SK-N-SH (cell line): ENCODE data around the gene ARHGAP6. TPM values are rescaled to one million over a fixed set of nuclear protein-coding genes. Genes with fewer than 3 reads are reported as not detected.

Source experiments
- CTCF ChIA-PET: fragments of 300-600, 350-600 bp; formaldehyde crosslinking; extraction: SDS; loops from one replicate; lab custom pipeline; 2021; lab: Yijun Ruan, JAX
- POLR2A ChIA-PET: fragments of 350-600 bp; sonication (Branson Sonifier 250); formaldehyde crosslinking; extraction: SDS; loops from one replicate; lab custom pipeline; 2020; ENCODE audit warnings: antibody characterized with exemption, inconsistent platforms; lab: Yijun Ruan, JAX
- DNase-seq: peaks from one replicate; pipeline ENCODE4 v3.0.0; 2012
- H2AFZ ChIP-seq: fragments of 200-600 bp; sonication (generic); 2 replicates; pipeline ENCODE4 v1.8.1; 2016; ENCODE audit warnings: antibody characterized with exemption, mild to moderate bottlenecking, low read depth
- H3F3A ChIP-seq: fragments of 200-600 bp; sonication (generic); replicated peaks from 2 replicates; pipeline ENCODE3; 2016; ENCODE audit warnings: antibody characterized with exemption, mild to moderate bottlenecking; ENCODE audit not compliant: insufficient read depth
- H3K27ac ChIP-seq, 2 experiments: fragments of 200-500 bp in 1 of 2; fragments of 200-600 bp in 1 of 2; sonication (Bioruptor generic) in 1 of 2; sonication (generic), shearing (Covaris generic) in 1 of 2; 2 replicates each; pipeline versions ENCODE4 v1.5.1 to v1.6.1; 2014 to 2016; ENCODE audit warnings: low read depth in 2 of 2, inconsistent platforms in 1 of 2, low read length in 1 of 2, mild to moderate bottlenecking in 1 of 2, mixed read lengths in 1 of 2
- H3K27me3 ChIP-seq: fragments of 200-600 bp; sonication (generic), shearing (Covaris generic); 2 replicates; pipeline ENCODE4 v1.6.1; 2016; ENCODE audit warnings: mixed run types; ENCODE audit not compliant: insufficient read depth
- H3K36me3 ChIP-seq, 2 experiments: fragments of 200-500 bp in 1 of 2; fragments of 200-600 bp in 1 of 2; sonication (Bioruptor generic) in 1 of 2; sonication (generic) in 1 of 2; replicated peaks in 1 of 2; 2 replicates each; pipeline versions ENCODE3 to v1.5.1; 2014 to 2016; ENCODE audit warnings: low read length in 1 of 2, mild to moderate bottlenecking in 1 of 2; ENCODE audit not compliant: insufficient read depth in 2 of 2, control insufficient read depth in 1 of 2
- H3K4me1 ChIP-seq, 2 experiments: fragments of 200-500 bp in 1 of 2; fragments of 200-600 bp in 1 of 2; sonication (Bioruptor generic) in 1 of 2; sonication (generic), shearing (Covaris generic) in 1 of 2; 2 replicates each; pipeline versions ENCODE4 v1.5.1 to v1.6.1; 2014 to 2016; ENCODE audit warnings: low read depth in 1 of 2, low read length in 1 of 2, mixed run types in 1 of 2; ENCODE audit not compliant: insufficient read depth in 2 of 2, control insufficient read depth in 1 of 2
- H3K4me2 ChIP-seq: fragments of 200-600 bp; sonication (generic), shearing (Covaris generic); 2 replicates; pipeline ENCODE4 v1.6.1; 2017; ENCODE audit warnings: mixed run types
- H3K4me3 ChIP-seq, 2 experiments: fragments of 200-500 bp in 1 of 2; fragments of 200-600 bp in 1 of 2; sonication (Bioruptor generic) in 1 of 2; sonication (generic), shearing (Covaris generic) in 1 of 2; 2 replicates each; pipeline versions ENCODE4 v1.5.1 to v1.8.1; 2014 to 2016; ENCODE audit warnings: low read depth in 2 of 2, inconsistent platforms in 1 of 2, low read length in 1 of 2, mild to moderate bottlenecking in 1 of 2, mixed read lengths in 1 of 2, moderate library complexity in 1 of 2
- H3K79me2 ChIP-seq: fragments of 200-600 bp; sonication (generic); 2 replicates; pipeline ENCODE4 v1.8.1; 2017; ENCODE audit warnings: mild to moderate bottlenecking; ENCODE audit not compliant: insufficient read depth
- H3K9ac ChIP-seq: fragments of 200-600 bp; sonication (generic); 2 replicates; pipeline ENCODE4 v1.6.1; 2017; ENCODE audit warnings: mixed run types
- H3K9me2 ChIP-seq: fragments of 200-600 bp; sonication (generic); 2 replicates; pipeline ENCODE4 v1.6.1; 2017; ENCODE audit warnings: mixed run types
- H3K9me3 ChIP-seq: fragments of 200-600 bp; sonication (generic); 2 replicates; pipeline ENCODE4 v1.6.1; 2017; ENCODE audit warnings: mixed run types, mild to moderate bottlenecking, moderate library complexity
- H4K20me1 ChIP-seq: fragments of 200-600 bp; sonication (generic); 2 replicates; pipeline ENCODE4 v1.6.1; 2017; ENCODE audit warnings: mild to moderate bottlenecking, mixed run types; ENCODE audit not compliant: insufficient read depth
- CHD2 ChIP-seq: fragments of 150-350 bp; IDR thresholded peaks from 2 replicates; pipeline ENCODE4 v1.6.1; 2018; ENCODE audit warnings: low read length; ENCODE audit not compliant: partially characterized antibody
- EP300 ChIP-seq, 2 experiments: IDR thresholded peaks; 2 replicates each; pipeline versions ENCODE4 v1.4.0 to v1.6.1; 2012; ENCODE audit warnings: borderline replicate concordance in 1 of 2, low read depth in 1 of 2, low read length in 1 of 2
- EZH2phosphoT487 ChIP-seq: fragments of 200-600 bp; sonication (generic); IDR thresholded peaks from 2 replicates; pipeline ENCODE4 v1.6.1; 2017; ENCODE audit warnings: low read depth, mixed run types, mild to moderate bottlenecking, antibody characterized with exemption, moderate library complexity, borderline replicate concordance
- FOXJ3 ChIP-seq: sonication (generic); formaldehyde crosslinking; IDR thresholded peaks from 2 replicates; pipeline ENCODE4 v1.5.1; 2020; ENCODE audit warnings: mild to moderate bottlenecking, missing genetic modification reagents
- GATA2 ChIP-seq: sonication (generic); formaldehyde crosslinking; IDR thresholded peaks from 2 replicates; pipeline ENCODE4 v1.5.0; 2020; ENCODE audit warnings: mild to moderate bottlenecking, missing genetic modification reagents
- MEF2A ChIP-seq: IDR thresholded peaks from 2 replicates; pipeline ENCODE4 v1.4.0; 2012; ENCODE audit warnings: low read depth, borderline replicate concordance
- NRF1 ChIP-seq: IDR thresholded peaks from 2 replicates; pipeline ENCODE4 v1.6.1; 2012; ENCODE audit warnings: low read depth, mild to moderate bottlenecking, low read length
- RCOR1 ChIP-seq: fragments of 150-350 bp; IDR thresholded peaks from 2 replicates; pipeline ENCODE4 v1.6.1; 2017; ENCODE audit warnings: antibody characterized with exemption, low read length
- SIN3A ChIP-seq: IDR thresholded peaks from 2 replicates; pipeline ENCODE4 v1.6.1; 2012; ENCODE audit warnings: low read depth, mild to moderate bottlenecking, low read length, moderate library complexity, borderline replicate concordance
- TEAD4 ChIP-seq: IDR thresholded peaks from 2 replicates; pipeline ENCODE4 v1.4.0; 2012; ENCODE audit warnings: mild to moderate bottlenecking, borderline replicate concordance; ENCODE audit not compliant: insufficient read depth
- WGBS: methylation state at CpG from one replicate; pipeline ENCODE4 v1.1.6; 2017; ENCODE audit warnings: low lambda C conversion rate; 5-methylcytosine and 5-hydroxymethylcytosine counted together
- polyA plus RNA-seq, 3 experiments: library from polyadenylated mRNA; depleted of rRNA; stranded (reverse); fragments of >200 nt; gene quantifications; 2 replicates each; pipeline ENCODE4 v1.2.3, GENCODE V29; 2012
- TF ChIP-seq, protein P1 (sequence below): fragments of 200-600 bp; sonication (generic); IDR thresholded peaks from 2 replicates; pipeline ENCODE4 v1.6.1; 2017; ENCODE audit warnings: antibody characterized with exemption, mild to moderate bottlenecking, moderate library complexity
- TF ChIP-seq, protein P2 (sequence below): fragments of 150-350 bp; IDR thresholded peaks from 2 replicates; pipeline ENCODE4 v1.6.1; 2016; ENCODE audit warnings: mild to moderate bottlenecking, low read depth, low read length
- TF ChIP-seq, protein P3 (sequence below): IDR thresholded peaks from 2 replicates; pipeline ENCODE4; 2012
- TF ChIP-seq, protein P4 (sequence below): IDR thresholded peaks from 2 replicates; pipeline ENCODE4 v1.4.0; 2012; ENCODE audit warnings: low read depth

Gene ARHGAP6
- polyA plus RNA-seq, 1 of the 3 experiments (the other 2 are of a cell fraction) = 0.16 TPM

DNA sequence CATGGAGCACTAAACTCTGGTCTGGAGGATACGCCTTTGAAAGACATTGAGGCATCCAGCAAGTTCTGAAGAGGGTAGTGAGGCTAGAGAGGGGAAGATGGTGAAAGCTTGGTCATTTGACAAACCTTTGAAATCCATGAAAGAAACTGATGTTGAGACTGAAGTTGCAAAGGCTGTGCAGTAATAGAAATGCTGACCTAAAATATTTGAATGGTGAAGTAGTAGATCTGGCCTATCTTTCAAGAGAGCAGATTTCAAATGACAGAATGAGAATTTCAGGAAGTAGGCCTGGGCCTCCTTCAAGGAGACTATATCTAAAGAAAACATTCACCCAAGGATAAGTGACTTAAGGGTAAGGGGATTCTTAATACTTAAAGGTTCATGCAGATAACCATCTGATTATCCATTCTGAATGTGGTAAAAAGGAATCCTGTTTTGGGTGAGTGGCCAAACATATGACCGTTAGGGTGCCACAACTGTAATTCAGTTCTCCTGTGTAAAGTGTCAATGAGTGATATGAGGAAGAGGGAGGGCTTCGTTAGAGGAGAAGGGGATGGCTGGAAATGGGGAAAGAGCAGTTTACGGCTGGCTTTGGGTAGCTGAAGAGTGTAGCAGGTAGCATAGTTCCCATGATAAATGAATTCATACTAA, 310.3 kb downstream of the ARHGAP6 start:
- Histone ChIP-seq H3K9ac (no peak overlapping the region), H3F3A (no peaks in the 10 kb centered on the region), H3K27me3 (no peaks in the 10 kb centered on the region; the same call in 1 of the 2 replicates), H3K36me3 (no peaks in the 10 kb centered on the region), H3K4me3 (no peak overlapping the region), H3K9me3 (no peaks in the 10 kb centered on the region), H3K9me2 (no peaks in the 10 kb centered on the region), H4K20me1 (no peaks in the 10 kb centered on the region), H3K27ac (no peak overlapping the region), H3K4me1 (no peaks in the 10 kb centered on the region), H3K79me2 (no peaks in the 10 kb centered on the region), H2AFZ (no peak overlapping the region), H3K4me2 (no peak overlapping the region)
- no peak for TF ChIP-seq EZH2phosphoT487
- no peak for TF ChIP-seq TEAD4
- TF ChIP-seq MEF2A = no peak
- TF ChIP-seq SIN3A = no peak
- no peak for TF ChIP-seq GATA2 (CRISPR knock-in tag)
- TF ChIP-seq, protein P1, sequence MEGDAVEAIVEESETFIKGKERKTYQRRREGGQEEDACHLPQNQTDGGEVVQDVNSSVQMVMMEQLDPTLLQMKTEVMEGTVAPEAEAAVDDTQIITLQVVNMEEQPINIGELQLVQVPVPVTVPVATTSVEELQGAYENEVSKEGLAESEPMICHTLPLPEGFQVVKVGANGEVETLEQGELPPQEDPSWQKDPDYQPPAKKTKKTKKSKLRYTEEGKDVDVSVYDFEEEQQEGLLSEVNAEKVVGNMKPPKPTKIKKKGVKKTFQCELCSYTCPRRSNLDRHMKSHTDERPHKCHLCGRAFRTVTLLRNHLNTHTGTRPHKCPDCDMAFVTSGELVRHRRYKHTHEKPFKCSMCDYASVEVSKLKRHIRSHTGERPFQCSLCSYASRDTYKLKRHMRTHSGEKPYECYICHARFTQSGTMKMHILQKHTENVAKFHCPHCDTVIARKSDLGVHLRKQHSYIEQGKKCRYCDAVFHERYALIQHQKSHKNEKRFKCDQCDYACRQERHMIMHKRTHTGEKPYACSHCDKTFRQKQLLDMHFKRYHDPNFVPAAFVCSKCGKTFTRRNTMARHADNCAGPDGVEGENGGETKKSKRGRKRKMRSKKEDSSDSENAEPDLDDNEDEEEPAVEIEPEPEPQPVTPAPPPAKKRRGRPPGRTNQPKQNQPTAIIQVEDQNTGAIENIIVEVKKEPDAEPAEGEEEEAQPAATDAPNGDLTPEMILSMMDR = no peak
- TF ChIP-seq, protein P2, sequence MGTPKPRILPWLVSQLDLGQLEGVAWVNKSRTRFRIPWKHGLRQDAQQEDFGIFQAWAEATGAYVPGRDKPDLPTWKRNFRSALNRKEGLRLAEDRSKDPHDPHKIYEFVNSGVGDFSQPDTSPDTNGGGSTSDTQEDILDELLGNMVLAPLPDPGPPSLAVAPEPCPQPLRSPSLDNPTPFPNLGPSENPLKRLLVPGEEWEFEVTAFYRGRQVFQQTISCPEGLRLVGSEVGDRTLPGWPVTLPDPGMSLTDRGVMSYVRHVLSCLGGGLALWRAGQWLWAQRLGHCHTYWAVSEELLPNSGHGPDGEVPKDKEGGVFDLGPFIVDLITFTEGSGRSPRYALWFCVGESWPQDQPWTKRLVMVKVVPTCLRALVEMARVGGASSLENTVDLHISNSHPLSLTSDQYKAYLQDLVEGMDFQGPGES = no peak
- no peak for TF ChIP-seq FOXJ3 (CRISPR knock-in tag)
- no peak for TF ChIP-seq EP300 (IDR thresholded peaks at IDR 0.05; ENCODE audit: borderline replicate concordance in 1 of 2, low read depth in 1 of 2, low read length in 1 of 2)
- TF ChIP-seq CHD2 = no peak
- TF ChIP-seq, protein P3, sequence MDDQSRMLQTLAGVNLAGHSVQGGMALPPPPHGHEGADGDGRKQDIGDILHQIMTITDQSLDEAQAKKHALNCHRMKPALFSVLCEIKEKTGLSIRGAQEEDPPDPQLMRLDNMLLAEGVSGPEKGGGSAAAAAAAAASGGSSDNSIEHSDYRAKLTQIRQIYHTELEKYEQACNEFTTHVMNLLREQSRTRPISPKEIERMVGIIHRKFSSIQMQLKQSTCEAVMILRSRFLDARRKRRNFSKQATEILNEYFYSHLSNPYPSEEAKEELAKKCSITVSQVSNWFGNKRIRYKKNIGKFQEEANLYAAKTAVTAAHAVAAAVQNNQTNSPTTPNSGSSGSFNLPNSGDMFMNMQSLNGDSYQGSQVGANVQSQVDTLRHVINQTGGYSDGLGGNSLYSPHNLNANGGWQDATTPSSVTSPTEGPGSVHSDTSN = no peak
- TF ChIP-seq RCOR1 = no peak
- TF ChIP-seq, protein P4, sequence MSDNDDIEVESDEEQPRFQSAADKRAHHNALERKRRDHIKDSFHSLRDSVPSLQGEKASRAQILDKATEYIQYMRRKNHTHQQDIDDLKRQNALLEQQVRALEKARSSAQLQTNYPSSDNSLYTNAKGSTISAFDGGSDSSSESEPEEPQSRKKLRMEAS = no peak
- TF ChIP-seq NRF1 = no peak
- ChIA-PET POLR2A (no interaction called here), CTCF (no interaction called here)
- WGBS = 49% methylated on average over 4 of the region's 4 CpGs
- DNase-seq = no peak
